H1 (cell line): Measurements from ENCODE around the gene MAP4K4. TPM values are rescaled to one million over a fixed set of nuclear protein-coding genes. Genes with fewer than 3 reads are reported as not detected.

Experiments used
- ASH2L ChIP-seq: fragments of 200-600, 300-600 bp; sonication (generic); IDR thresholded peaks from one replicate; pipeline ENCODE4 v1.7.1; 2017; ENCODE audit warnings: low read length
- CHD7 ChIP-seq: fragments of 300-600 bp; sonication (generic); IDR thresholded peaks from 2 replicates; pipeline ENCODE4 v1.7.1; 2012; ENCODE audit warnings: low read length, moderate library complexity, mild to moderate bottlenecking, inconsistent platforms; ENCODE audit not compliant: insufficient replicate concordance
- CTBP2 ChIP-seq: IDR thresholded peaks from 2 replicates; pipeline ENCODE4 v1.7.0; 2011; ENCODE audit warnings: borderline replicate concordance, mild to moderate bottlenecking, moderate library complexity, mixed read lengths, low read length; ENCODE audit not compliant: insufficient read depth, insufficient read length
- MAX ChIP-seq: IDR thresholded peaks from 2 replicates; pipeline ENCODE4 v1.6.1; 2012; ENCODE audit warnings: inconsistent platforms
- NRF1 ChIP-seq: IDR thresholded peaks from 2 replicates; pipeline ENCODE4 v1.6.1; 2011; ENCODE audit warnings: mild to moderate bottlenecking, low read depth, low read length, improper control_type of control experiment
- RNF2 ChIP-seq: fragments of 200-900, 300-1000 bp; sonication (generic); IDR thresholded peaks from 2 replicates; pipeline ENCODE4 v1.7.1; 2016; ENCODE audit warnings: borderline replicate concordance, low read depth, mild to moderate bottlenecking, antibody characterized with exemption, low read length; ENCODE audit not compliant: poor library complexity, severe bottlenecking; ENCODE audit errors: missing control alignments
- SP2 ChIP-seq: IDR thresholded peaks from 2 replicates; pipeline ENCODE4 v1.6.1; 2012; ENCODE audit warnings: mild to moderate bottlenecking, low read length, inconsistent platforms
- SP4 ChIP-seq: IDR thresholded peaks from 2 replicates; pipeline ENCODE4 v1.6.1; 2012; ENCODE audit warnings: low read length, inconsistent platforms
- SRF ChIP-seq: IDR thresholded peaks from 2 replicates; pipeline ENCODE4 v1.6.1; 2011; ENCODE audit warnings: mild to moderate bottlenecking, low read depth, low read length, moderate library complexity
- TEAD4 ChIP-seq: IDR thresholded peaks from 2 replicates; pipeline ENCODE4 v1.6.1; 2012; ENCODE audit warnings: low read depth, low read length, inconsistent platforms, mixed read lengths
- polyA plus RNA-seq, 7 experiments: library from polyadenylated mRNA; depleted of rRNA in 3 of 7; stranded (reverse) in 5 of 7; unstranded in 2 of 7; fragments of >200 nt in 5 of 7; fragments of 200-250 nt in 2 of 7; gene quantifications; 1 replicate in 5 of 7; 2 replicates in 1 of 7; 4 replicates in 1 of 7; pipeline versions ENCODE4 v1.2.1 to v1.2.3, GENCODE V29; 2011 to 2013; ENCODE audit warnings: missing spikeins in 2 of 7, mixed read lengths in 2 of 7
- total RNA-seq: library from RNA; stranded (reverse); fragmentation: NEBNext Ultra II Directional; extraction: Animal tissue kit (Norgen Biotek cat#: 25700); gene quantifications from 2 replicates; pipeline ENCODE4 v1.2.1, GENCODE V29; 2021

The MAP4K4 gene
- total and polyA plus RNA-seq, 2 of the 8 experiments (the other 6 are each of a cell fraction or from before 2014, with no cell fraction given), result 53.2 to 138 TPM

DNA sequence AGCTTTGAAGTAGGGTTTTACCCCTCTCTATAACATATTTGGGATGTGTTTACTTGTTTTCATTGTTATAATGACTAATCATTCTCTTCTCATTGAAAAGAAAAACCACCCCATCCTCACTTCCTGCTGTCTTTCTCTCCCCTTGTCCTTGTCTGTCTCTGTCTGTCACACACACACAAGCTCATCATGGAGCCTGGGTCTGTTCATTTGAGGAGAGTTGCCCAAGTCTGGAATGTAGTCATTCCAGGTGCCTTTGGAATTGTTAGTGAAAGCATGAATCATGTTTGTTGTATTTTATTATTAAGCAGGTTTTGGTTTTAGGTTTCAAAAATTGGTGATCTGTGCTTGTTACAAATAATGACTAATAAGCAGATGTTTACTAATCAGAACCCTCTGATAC lies 160.7 kb downstream of the MAP4K4 start (continued):
- TF ChIP-seq CHD7 (no peak), NRF1 (no peak), SP2 (no peak), SRF (no peak), SP4 (no peak), TEAD4 (no peak), ASH2L (no peak), RNF2 (no peak), MAX (no peak), CTBP2 (no peak)
- TF ChIP-seq, all 59 proteins: peak for 0
